KMS-11 (cell line): ENCODE data around the gene BLTP3B.

Experiments
- H2AFZ ChIP-seq: fragments of 200-600 bp; sonication (generic); 2 replicates; pipeline ENCODE4 v1.6.1; 2016; ENCODE audit warnings: antibody characterized with exemption, mixed run types, low read depth
- H3K27ac ChIP-seq: fragments of 200-600 bp; sonication (generic); 2 replicates; pipeline ENCODE4 v1.6.1; 2016; ENCODE audit warnings: mild to moderate bottlenecking, mixed run types
- H3K27me3 ChIP-seq: fragments of 200-600 bp; sonication (generic); 2 replicates; pipeline ENCODE4 v1.6.1; 2017; ENCODE audit warnings: mild to moderate bottlenecking, low read depth, mixed run types, moderate library complexity; ENCODE audit not compliant: insufficient read depth
- H3K36me3 ChIP-seq: fragments of 200-600 bp; sonication (generic); 2 replicates; pipeline ENCODE4 v1.6.1; 2017; ENCODE audit warnings: mild to moderate bottlenecking, mixed run types; ENCODE audit not compliant: insufficient read depth
- H3K4me1 ChIP-seq: fragments of 200-600 bp; sonication (generic); 2 replicates; pipeline ENCODE4 v1.6.1; 2016; ENCODE audit warnings: mild to moderate bottlenecking, low read depth, mixed run types; ENCODE audit not compliant: poor library complexity, severe bottlenecking
- H3K4me2 ChIP-seq: fragments of 200-600 bp; sonication (generic); 2 replicates; pipeline ENCODE4 v1.7.0; 2016; ENCODE audit warnings: mild to moderate bottlenecking, mixed run types
- H3K4me3 ChIP-seq: fragments of 200-600 bp; sonication (generic); IDR thresholded peaks from 2 replicates; pipeline ENCODE4 v1.6.1; 2017; ENCODE audit warnings: low read depth, low read length, mixed read lengths; ENCODE audit not compliant: insufficient read depth
- H3K79me2 ChIP-seq: fragments of 200-600 bp; sonication (generic); 2 replicates; pipeline ENCODE4 v1.6.1; 2016; ENCODE audit warnings: low read depth, mixed run types; ENCODE audit not compliant: insufficient read depth
- H3K9ac ChIP-seq: fragments of 200-600 bp; sonication (generic); 2 replicates; pipeline ENCODE4 v1.6.1; 2016; ENCODE audit warnings: mild to moderate bottlenecking, mixed run types
- H4K20me1 ChIP-seq: fragments of 200-600 bp; sonication (generic); 2 replicates; pipeline ENCODE4 v1.6.1; 2016; ENCODE audit warnings: mild to moderate bottlenecking, mixed run types; ENCODE audit not compliant: insufficient read depth
- TF ChIP-seq, protein P1 (sequence below): fragments of 200-600 bp; sonication (generic); conservative IDR thresholded peaks from 2 replicates; pipeline ENCODE4 v1.6.1; 2017; ENCODE audit warnings: low read depth, mild to moderate bottlenecking, antibody characterized with exemption, low read length, moderate library complexity, mixed read lengths

The BLTP3B gene

DNA sequence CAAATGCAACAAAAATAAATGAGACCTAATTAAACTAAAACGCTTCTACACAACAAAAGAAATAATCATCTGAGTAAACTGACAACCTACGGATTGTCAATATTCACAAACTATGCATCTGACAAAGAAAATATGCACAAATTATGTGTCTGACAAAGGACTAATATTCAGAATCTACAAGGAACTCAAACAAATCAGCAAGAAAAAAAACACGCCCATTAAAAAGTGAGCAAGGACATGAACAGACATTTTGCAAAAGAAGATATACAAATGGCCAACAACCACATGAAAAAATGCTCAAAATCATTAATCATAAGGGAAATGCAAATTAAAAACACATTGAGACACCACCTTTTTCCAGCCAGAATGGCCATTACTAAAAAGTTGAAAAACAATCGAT, 37.0 kb downstream of the BLTP3B start:
- H4K20me1 ChIP-seq = no peaks in the 10 kb centered on the region
- no peak overlapping the region for H3K4me3 ChIP-seq
- 0 out of 2 replicates have a peak, but pooled peaks cover 9% of the 10 kb centered on the region for H3K79me2 ChIP-seq
- no peak overlapping the region for H3K4me2 ChIP-seq
- no peaks in the 10 kb centered on the region for H3K4me1 ChIP-seq
- H3K27ac ChIP-seq = no peak overlapping the region
- TF ChIP-seq, protein P1, sequence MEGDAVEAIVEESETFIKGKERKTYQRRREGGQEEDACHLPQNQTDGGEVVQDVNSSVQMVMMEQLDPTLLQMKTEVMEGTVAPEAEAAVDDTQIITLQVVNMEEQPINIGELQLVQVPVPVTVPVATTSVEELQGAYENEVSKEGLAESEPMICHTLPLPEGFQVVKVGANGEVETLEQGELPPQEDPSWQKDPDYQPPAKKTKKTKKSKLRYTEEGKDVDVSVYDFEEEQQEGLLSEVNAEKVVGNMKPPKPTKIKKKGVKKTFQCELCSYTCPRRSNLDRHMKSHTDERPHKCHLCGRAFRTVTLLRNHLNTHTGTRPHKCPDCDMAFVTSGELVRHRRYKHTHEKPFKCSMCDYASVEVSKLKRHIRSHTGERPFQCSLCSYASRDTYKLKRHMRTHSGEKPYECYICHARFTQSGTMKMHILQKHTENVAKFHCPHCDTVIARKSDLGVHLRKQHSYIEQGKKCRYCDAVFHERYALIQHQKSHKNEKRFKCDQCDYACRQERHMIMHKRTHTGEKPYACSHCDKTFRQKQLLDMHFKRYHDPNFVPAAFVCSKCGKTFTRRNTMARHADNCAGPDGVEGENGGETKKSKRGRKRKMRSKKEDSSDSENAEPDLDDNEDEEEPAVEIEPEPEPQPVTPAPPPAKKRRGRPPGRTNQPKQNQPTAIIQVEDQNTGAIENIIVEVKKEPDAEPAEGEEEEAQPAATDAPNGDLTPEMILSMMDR = no peak
- no peak overlapping the region for H3K9ac ChIP-seq
- H3K36me3 ChIP-seq = no peaks in the 10 kb centered on the region
- no peak overlapping the region for H2AFZ ChIP-seq
- H3K27me3 ChIP-seq = no peaks in the 10 kb centered on the region

DNA sequence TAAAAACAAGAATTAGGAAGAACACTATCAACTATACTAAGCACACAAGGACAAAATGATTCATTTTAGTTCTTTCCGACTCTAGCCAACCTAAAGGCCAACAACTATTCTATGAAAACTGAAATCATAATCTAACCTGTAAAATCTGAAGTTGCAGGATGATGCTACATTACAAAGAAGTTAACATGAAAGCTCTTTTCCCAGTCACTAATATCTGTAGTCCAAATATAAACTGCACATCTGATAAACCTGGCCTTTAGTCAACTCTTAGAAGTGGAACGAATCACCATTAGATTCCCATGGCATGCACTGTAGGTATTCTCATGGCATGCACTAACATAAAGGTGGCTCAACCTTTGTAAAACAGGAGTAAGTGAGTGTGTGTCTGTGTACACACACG, 41.7 kb downstream of the BLTP3B start:
- no peaks in the 10 kb centered on the region for H4K20me1 ChIP-seq
- no peak overlapping the region for H2AFZ ChIP-seq
- H3K79me2 ChIP-seq = no peaks in the 10 kb centered on the region
- no peaks in the 10 kb centered on the region for H3K27me3 ChIP-seq
- no peaks in the 10 kb centered on the region for H3K4me1 ChIP-seq
- no peak overlapping the region for H3K27ac ChIP-seq
- H3K36me3 ChIP-seq = no peaks in the 10 kb centered on the region
- no peak overlapping the region for H3K4me3 ChIP-seq
- no peak overlapping the region for H3K4me2 ChIP-seq
- H3K9ac ChIP-seq = no peak overlapping the region
- TF ChIP-seq, protein P1 = no peak
